Suprapubic skin (tissue), 3 donors: ENCODE measurements around the gene IL36B.

ENCODE experiments used
- POLR2AphosphoS5 ChIP-seq, 3 donors: sonication (generic); formaldehyde crosslinking; IDR thresholded peaks; one replicate each; pipeline ENCODE4 v1.6.1; 2017; ENCODE audit warnings: antibody characterized with exemption in 3 of 3
- TF ChIP-seq, protein P1 (sequence below), 2 donors: fragments of 200-600 bp in 1 of 2; fragments of 450-650 bp in 1 of 2; sonication (generic) in 1 of 2; IDR thresholded peaks; one replicate each; pipeline ENCODE4 v1.5.1; 2016 to 2019; ENCODE audit warnings: antibody characterized with exemption in 2 of 2, mild to moderate bottlenecking in 1 of 2, moderate library complexity in 1 of 2

DNA sequence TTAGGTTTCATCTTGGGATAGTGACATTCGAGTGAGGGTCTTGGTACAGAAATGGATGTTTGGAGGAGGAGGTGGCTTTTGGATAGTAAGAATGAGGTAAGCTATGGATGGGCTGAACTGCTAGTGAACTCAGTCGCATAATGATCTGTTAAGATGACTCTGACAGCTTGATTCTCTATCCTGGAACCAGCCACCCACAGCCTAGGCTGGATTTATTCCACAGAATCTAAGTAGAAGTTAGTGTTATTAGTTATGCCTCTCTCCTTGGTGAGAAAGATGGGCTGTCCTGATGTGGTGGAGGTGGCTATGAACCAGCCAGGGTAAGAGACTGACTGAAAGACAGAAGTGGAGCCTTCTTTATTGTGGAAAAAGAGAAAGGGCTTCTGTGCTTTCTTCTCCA lies 25.0 kb downstream of the IL36B start:
- TF ChIP-seq, protein P1, sequence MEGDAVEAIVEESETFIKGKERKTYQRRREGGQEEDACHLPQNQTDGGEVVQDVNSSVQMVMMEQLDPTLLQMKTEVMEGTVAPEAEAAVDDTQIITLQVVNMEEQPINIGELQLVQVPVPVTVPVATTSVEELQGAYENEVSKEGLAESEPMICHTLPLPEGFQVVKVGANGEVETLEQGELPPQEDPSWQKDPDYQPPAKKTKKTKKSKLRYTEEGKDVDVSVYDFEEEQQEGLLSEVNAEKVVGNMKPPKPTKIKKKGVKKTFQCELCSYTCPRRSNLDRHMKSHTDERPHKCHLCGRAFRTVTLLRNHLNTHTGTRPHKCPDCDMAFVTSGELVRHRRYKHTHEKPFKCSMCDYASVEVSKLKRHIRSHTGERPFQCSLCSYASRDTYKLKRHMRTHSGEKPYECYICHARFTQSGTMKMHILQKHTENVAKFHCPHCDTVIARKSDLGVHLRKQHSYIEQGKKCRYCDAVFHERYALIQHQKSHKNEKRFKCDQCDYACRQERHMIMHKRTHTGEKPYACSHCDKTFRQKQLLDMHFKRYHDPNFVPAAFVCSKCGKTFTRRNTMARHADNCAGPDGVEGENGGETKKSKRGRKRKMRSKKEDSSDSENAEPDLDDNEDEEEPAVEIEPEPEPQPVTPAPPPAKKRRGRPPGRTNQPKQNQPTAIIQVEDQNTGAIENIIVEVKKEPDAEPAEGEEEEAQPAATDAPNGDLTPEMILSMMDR (IDR thresholded peaks at IDR 0.05), result no peak
- TF ChIP-seq POLR2AphosphoS5 (IDR thresholded peaks at IDR 0.05), result no peak
